H9 (cell line): ENCODE data around the gene OTUD6A. TPM values are rescaled to one million over a fixed set of nuclear protein-coding genes. Genes with fewer than 3 reads are reported as not detected.

ENCODE experiments used
- DNase-seq: peaks from one replicate; pipeline ENCODE4 v3.0.0-alpha.2; 2017
- H2AFZ ChIP-seq: one replicate; pipeline ENCODE4 v1.6.1; 2013; ENCODE audit warnings: mild to moderate bottlenecking, low read length, control low read depth, moderate library complexity
- H2AK5ac ChIP-seq: 2 replicates; pipeline ENCODE4 v1.6.1; 2013; ENCODE audit warnings: low read length, control low read depth, mixed read lengths; ENCODE audit not compliant: insufficient read length
- H2BK120ac ChIP-seq: one replicate; pipeline ENCODE4 v1.6.1; 2013; ENCODE audit warnings: low read depth, mild to moderate bottlenecking, low read length, control low read depth, inconsistent platforms; ENCODE audit not compliant: poor library complexity, severe bottlenecking
- H2BK12ac ChIP-seq: 2 replicates; pipeline ENCODE4 v1.6.1; 2013; ENCODE audit warnings: low read length, control low read depth, mixed read lengths, low read depth; ENCODE audit not compliant: insufficient read length
- H2BK15ac ChIP-seq: 2 replicates; pipeline ENCODE4 v1.6.1; 2013; ENCODE audit warnings: low read depth, low read length, control low read depth
- H2BK20ac ChIP-seq: one replicate; pipeline ENCODE4 v1.6.1; 2013; ENCODE audit warnings: low read depth, mild to moderate bottlenecking, low read length, control low read depth, inconsistent platforms; ENCODE audit not compliant: poor library complexity, severe bottlenecking
- H2BK5ac ChIP-seq: 2 replicates; pipeline ENCODE4 v1.6.1; 2013; ENCODE audit warnings: low read length, control low read depth, mixed read lengths; ENCODE audit not compliant: insufficient read length
- H3K14ac ChIP-seq: 2 replicates; pipeline ENCODE4 v1.6.1; 2013; ENCODE audit warnings: low read length, control low read depth; ENCODE audit not compliant: insufficient read depth
- H3K18ac ChIP-seq: 2 replicates; pipeline ENCODE4 v1.6.1; 2013; ENCODE audit warnings: low read depth, mild to moderate bottlenecking, mixed read lengths, low read length, control low read depth; ENCODE audit not compliant: insufficient read length
- H3K23ac ChIP-seq: 2 replicates; pipeline ENCODE4 v1.6.1; 2013; ENCODE audit warnings: low read length, control low read depth, mixed read lengths, low read depth; ENCODE audit not compliant: insufficient read length
- H3K23me2 ChIP-seq: 2 replicates; pipeline ENCODE4 v1.6.1; 2013; ENCODE audit warnings: low read depth, mild to moderate bottlenecking, mixed read lengths, low read length, control low read depth; ENCODE audit not compliant: insufficient read length, poor library complexity, severe bottlenecking
- H3K27ac ChIP-seq: 2 replicates; pipeline ENCODE4 v1.5.1; 2013; ENCODE audit warnings: low read length, control low read depth, mixed read lengths, low read depth; ENCODE audit not compliant: insufficient read length
- H3K27me3 ChIP-seq: 2 replicates; pipeline ENCODE4 v1.6.1; 2013; ENCODE audit warnings: low read length, control low read depth, inconsistent platforms; ENCODE audit not compliant: insufficient read depth
- H3K4ac ChIP-seq: 2 replicates; pipeline ENCODE4 v1.6.1; 2013; ENCODE audit warnings: low read depth, mild to moderate bottlenecking, control low read depth, inconsistent platforms, low read length, moderate library complexity
- H3K4me1 ChIP-seq: 2 replicates; pipeline ENCODE4 v1.6.1; 2013; ENCODE audit warnings: low read length, control low read depth, inconsistent platforms; ENCODE audit not compliant: insufficient read depth
- H3K4me2 ChIP-seq: 2 replicates; pipeline ENCODE4 v1.6.1; 2013; ENCODE audit warnings: low read length, control low read depth, mixed read lengths; ENCODE audit not compliant: insufficient read length, insufficient read depth
- H3K56ac ChIP-seq: 2 replicates; pipeline ENCODE4 v1.6.1; 2013; ENCODE audit warnings: low read depth, mild to moderate bottlenecking, mixed read lengths, low read length, control low read depth; ENCODE audit not compliant: insufficient read length
- H3K79me1 ChIP-seq: 2 replicates; pipeline ENCODE4 v1.6.1; 2013; ENCODE audit warnings: low read depth, mild to moderate bottlenecking, moderate library complexity, low read length, control low read depth, inconsistent platforms; ENCODE audit not compliant: insufficient read depth, poor library complexity, severe bottlenecking
- H3K79me2 ChIP-seq: 2 replicates; pipeline ENCODE4 v1.6.1; 2013; ENCODE audit warnings: low read length, control low read depth, inconsistent platforms; ENCODE audit not compliant: insufficient read depth
- H3K9ac ChIP-seq: 2 replicates; pipeline ENCODE4 v1.6.1; 2013; ENCODE audit warnings: low read length, control low read depth, mixed read lengths; ENCODE audit not compliant: insufficient read length; ENCODE audit errors: extremely low read depth
- H3K9me3 ChIP-seq: one replicate; pipeline ENCODE4 v1.6.1; 2013; ENCODE audit warnings: low read depth, low read length, inconsistent platforms; ENCODE audit not compliant: control insufficient read depth
- H3T11ph ChIP-seq: one replicate; pipeline ENCODE4 v1.6.1; 2013; ENCODE audit warnings: mild to moderate bottlenecking, low read length, control low read depth, inconsistent platforms
- H4K20me1 ChIP-seq: one replicate; pipeline ENCODE4 v1.6.1; 2013; ENCODE audit not compliant: control insufficient read depth, insufficient read length, insufficient read depth
- H4K5ac ChIP-seq: 2 replicates; pipeline ENCODE4 v1.6.1; 2013; ENCODE audit warnings: low read depth, mild to moderate bottlenecking, mixed read lengths, low read length, control low read depth; ENCODE audit not compliant: insufficient read length
- H4K8ac ChIP-seq: replicated peaks from 2 replicates; pipeline ENCODE4 v1.6.1; 2013; ENCODE audit warnings: low read length, control low read depth, mixed read lengths, low read depth; ENCODE audit not compliant: insufficient read length
- H4K91ac ChIP-seq: 2 replicates; pipeline ENCODE4 v1.6.1; 2013; ENCODE audit warnings: low read depth, mild to moderate bottlenecking, moderate library complexity, mixed read lengths, low read length, control low read depth; ENCODE audit not compliant: insufficient read length
- H3K27ac Mint-ChIP-seq, 3 experiments: 2 replicates in 2 of 3; 3 replicates in 1 of 3; pipeline ENCODE4 v1.8.0; 2020 to 2021; ENCODE audit warnings: mixed read lengths in 3 of 3, mild to moderate bottlenecking in 1 of 3, moderate library complexity in 1 of 3
- H3K27me3 Mint-ChIP-seq: 2 replicates; pipeline ENCODE4 v1.8.0; 2021; ENCODE audit warnings: low read depth, mild to moderate bottlenecking, moderate library complexity, mixed read lengths
- H3K36me3 Mint-ChIP-seq, 3 experiments: 2 replicates in 2 of 3; 3 replicates in 1 of 3; pipeline ENCODE4 v1.8.0; 2020 to 2021; ENCODE audit warnings: low read depth in 3 of 3, mixed read lengths in 3 of 3; ENCODE audit not compliant: insufficient read depth in 1 of 3
- H3K4me1 Mint-ChIP-seq, 2 experiments: 2 replicates each; pipeline ENCODE4 v1.8.0; 2020; ENCODE audit warnings: mixed read lengths in 2 of 2
- H3K4me3 Mint-ChIP-seq, 2 experiments: 2 replicates in 1 of 2; 3 replicates in 1 of 2; pipeline ENCODE4 v1.8.0; 2020 to 2021; ENCODE audit warnings: mild to moderate bottlenecking in 2 of 2, mixed read lengths in 2 of 2, moderate library complexity in 1 of 2
- H3K9me3 Mint-ChIP-seq, 2 experiments: 2 replicates in 1 of 2; 3 replicates in 1 of 2; pipeline ENCODE4 v1.8.0; 2020; ENCODE audit warnings: mild to moderate bottlenecking in 2 of 2, mixed read lengths in 2 of 2, moderate library complexity in 1 of 2
- CTCF ChIP-seq: fragments of 200-600 bp; sonication (generic); conservative IDR thresholded peaks from 3 replicates; pipeline ENCODE4 v1.8.0; 2021; ENCODE audit warnings: antibody characterized with exemption, mild to moderate bottlenecking
- total RNA-seq: library from RNA; stranded (reverse); gene quantifications from 2 replicates; pipeline ENCODE4 v1.2.1, GENCODE V29; 2021

OTUD6A gene
- total RNA-seq, 1 experiment from 2014 or later: not detected

GRCh38 chrX:70046978-70047377 lies 15.3 kb upstream of the OTUD6A start:
- Mint-ChIP-seq H3K4me1 (no peaks in the 10 kb centered on the region; a peak in 1 of 4 replicates), H3K27me3 (peaks cover 2% of the 10 kb centered on the region; the same call in 1 of the 2 replicates), H3K27ac (no peak overlapping the region), H3K4me3 (no peak overlapping the region), H3K9me3 (peaks cover 62 to 65% of the 10 kb centered on the region in 2 experiments), H3K36me3 (peaks cover 2 to 5% (median 2%) of the 10 kb centered on the region in 3 experiments; a peak in 4 of 7 replicates)
- Histone ChIP-seq H4K20me1 (no peaks in the 10 kb centered on the region), H3K18ac (no peak overlapping the region), H2BK5ac (no peak overlapping the region), H4K5ac (no peak overlapping the region), H2AFZ (no peak overlapping the region), H3K14ac (no peak overlapping the region), H3K56ac (no peak overlapping the region), H2BK20ac (no peak overlapping the region), H3K27ac (no peak overlapping the region), H3K23me2 (no peaks in the 10 kb centered on the region), H2BK12ac (no peak overlapping the region), H4K8ac (no peak overlapping the region), H3K9me3 (peaks cover 40% of the 10 kb centered on the region), H2BK15ac (no peak overlapping the region), H3T11ph (no peak overlapping the region), H3K4ac (no peak overlapping the region), H4K91ac (no peak overlapping the region), H3K23ac (no peak overlapping the region), H3K79me1 (no peaks in the 10 kb centered on the region), H3K9ac (no peak overlapping the region), H2AK5ac (no peak overlapping the region), H3K27me3 (no peaks in the 10 kb centered on the region), H2BK120ac (no peak overlapping the region), H3K79me2 (no peaks in the 10 kb centered on the region), H3K4me2 (no peak overlapping the region), H3K4me1 (no peaks in the 10 kb centered on the region)
- no peak for TF ChIP-seq CTCF
- DNase-seq: no peak
